ENCODE data around the gene RABEPK. TPM values are rescaled to one million over a fixed set of nuclear protein-coding genes. Genes with fewer than 3 reads are reported as not detected.
"Not testable (repeated sequence)": the region's sequence is repeated elsewhere in the genome, so short reads cannot be mapped to it uniquely, and the experiment has no call there.

The RABEPK gene
- total and polyA plus RNA-seq, 2 experiments from 2014 or later: 8.7 to 27.2 TPM

GRCh38 chr9:125177888-125178287 lies 22.5 kb upstream of the RABEPK start:
- H3K36me3 ChIP-seq: no peaks in the 10 kb centered on the region
- TF ChIP-seq CTCF (IDR thresholded peaks at IDR 0.05; ENCODE audit: low read depth, low read length): no peak
- H3K27ac ChIP-seq: no peak overlapping the region
- H3K27me3 ChIP-seq: no peaks in the 10 kb centered on the region
- peaks cover 2% of the 10 kb centered on the region for H3K4me1 ChIP-seq (ENCODE audit: low read depth)
- no peak for DNase-seq (ENCODE audit: low read depth in 1 of 2, low spot score in 1 of 2)
- no peaks in the 10 kb centered on the region for H3K9me3 ChIP-seq (ENCODE audit: low read depth)
- H3K4me3 ChIP-seq: no peak overlapping the region

GRCh38 chr9:125179776-125180175 lies 20.6 kb upstream of the RABEPK start:
- H3K9me3 ChIP-seq (ENCODE audit: low read depth); H3K4me1 ChIP-seq (ENCODE audit: low read depth); H3K27ac ChIP-seq; H3K4me3 ChIP-seq; H3K36me3 ChIP-seq; DNase-seq (ENCODE audit: low read depth in 1 of 2, low spot score in 1 of 2); H3K27me3 ChIP-seq: not testable (repeated sequence)

- DNase-seq (ENCODE audit: low read depth in 1 of 2, low spot score in 1 of 2): no peak
- Histone ChIP-seq H3K9me3 (ENCODE audit: low read depth) (no peaks in the 10 kb centered on the region), H3K27me3 (no peaks in the 10 kb centered on the region), H3K4me3 (no peak overlapping the region), H3K4me1 (ENCODE audit: low read depth) (peaks cover 6% of the 10 kb centered on the region), H3K27ac (no peak overlapping the region), H3K36me3 (no peaks in the 10 kb centered on the region)
- TF ChIP-seq CTCF (IDR thresholded peaks at IDR 0.05; ENCODE audit: low read depth, low read length): no peak
Measured at GRCh38 chr9:125180876-125181275, 19.5 kb upstream of the RABEPK start.

GRCh38 chr9:125181756-125182155 lies 18.6 kb upstream of the RABEPK start:
- H3K9me3 ChIP-seq (ENCODE audit: low read depth); H3K27ac ChIP-seq; H3K4me1 ChIP-seq (ENCODE audit: low read depth); DNase-seq (ENCODE audit: low read depth in 1 of 2, low spot score in 1 of 2); H3K36me3 ChIP-seq; H3K27me3 ChIP-seq; H3K4me3 ChIP-seq: not testable (repeated sequence)

GRCh38 chr9:125183054-125183453 lies 17.3 kb upstream of the RABEPK start:
- Histone ChIP-seq H3K4me3 (no peak overlapping the region), H3K27ac (peak overlapping the region; percentile 58), H3K4me1 (ENCODE audit: low read depth) (peaks cover 6% of the 10 kb centered on the region), H3K36me3 (no peaks in the 10 kb centered on the region), H3K9me3 (ENCODE audit: low read depth) (no peaks in the 10 kb centered on the region), H3K27me3 (no peaks in the 10 kb centered on the region)
- peak in 1 of 2 donors; percentile 48 for DNase-seq (ENCODE audit: low read depth in 1 of 2, low spot score in 1 of 2)
- TF ChIP-seq CTCF (IDR thresholded peaks at IDR 0.05; ENCODE audit: low read depth, low read length): no peak

GRCh38 chr9:125183561-125183960 lies 16.8 kb upstream of the RABEPK start:
- Histone ChIP-seq H3K27me3 (no peaks in the 10 kb centered on the region), H3K9me3 (ENCODE audit: low read depth) (no peaks in the 10 kb centered on the region), H3K4me3 (no peak overlapping the region), H3K36me3 (no peaks in the 10 kb centered on the region), H3K4me1 (ENCODE audit: low read depth) (peaks cover 6% of the 10 kb centered on the region), H3K27ac (no peak overlapping the region)
- DNase-seq (ENCODE audit: low read depth in 1 of 2, low spot score in 1 of 2): no peak
- no peak for TF ChIP-seq CTCF (IDR thresholded peaks at IDR 0.05; ENCODE audit: low read depth, low read length)

GRCh38 chr9:125189011-125189360 lies 11.4 kb upstream of the RABEPK start:
- Histone ChIP-seq H3K4me3 (peak overlapping the region; percentile 87), H3K9me3 (ENCODE audit: low read depth) (no peaks in the 10 kb centered on the region), H3K36me3 (no peaks in the 10 kb centered on the region), H3K27me3 (no peaks in the 10 kb centered on the region), H3K27ac (peak overlapping the region; percentile 98), H3K4me1 (ENCODE audit: low read depth) (no peaks in the 10 kb centered on the region)
- DNase-seq (ENCODE audit: low read depth in 1 of 2, low spot score in 1 of 2): peak in 1 of 2 donors; percentile 42
- no peak for TF ChIP-seq CTCF (IDR thresholded peaks at IDR 0.05; ENCODE audit: low read depth, low read length)
